ENCODE data around the gene ARPP21.

Gene ARPP21

DNA sequence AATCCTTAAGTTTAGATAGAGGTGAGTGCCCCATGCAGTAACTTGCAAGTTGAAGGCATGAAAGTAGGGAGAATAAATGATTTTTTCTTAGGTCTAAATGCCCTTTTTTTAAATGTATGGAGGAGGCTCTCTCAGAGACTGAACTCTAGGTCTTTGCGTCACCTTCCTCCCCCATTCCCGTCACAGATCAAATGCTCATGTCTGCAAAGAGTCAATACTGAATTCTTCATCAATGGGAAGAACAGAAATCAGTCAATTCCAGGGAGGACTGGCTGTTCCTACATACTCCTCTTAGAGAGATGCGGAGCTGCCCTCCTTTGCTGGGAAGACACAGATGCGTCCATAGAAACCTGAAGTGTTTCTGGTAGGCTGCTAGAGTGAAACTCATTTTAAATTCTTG, 98.2 kb downstream of the ARPP21 start:
- TF ChIP-seq GLIS3 (CRISPR knock-in tag; IDR thresholded peaks at IDR 0.05) (no peak), ZNF8 (CRISPR knock-in tag; IDR thresholded peaks at IDR 0.05) (no peak), ZNF565 (CRISPR knock-in tag; conservative IDR thresholded peaks at IDR 0.05; ENCODE audit: low read depth) (no peak), BACH2 (CRISPR knock-in tag; IDR thresholded peaks at IDR 0.05; ENCODE audit: borderline replicate concordance) (no peak), RARB (CRISPR knock-in tag; IDR thresholded peaks at IDR 0.05) (no peak), OSR1 (CRISPR knock-in tag; IDR thresholded peaks at IDR 0.05) (no peak), PPARA (CRISPR knock-in tag; IDR thresholded peaks at IDR 0.05; ENCODE audit: borderline replicate concordance) (no peak), TOX (CRISPR knock-in tag; IDR thresholded peaks at IDR 0.05; ENCODE audit: borderline replicate concordance) (no peak)
- no peak for ATAC-seq

DNA sequence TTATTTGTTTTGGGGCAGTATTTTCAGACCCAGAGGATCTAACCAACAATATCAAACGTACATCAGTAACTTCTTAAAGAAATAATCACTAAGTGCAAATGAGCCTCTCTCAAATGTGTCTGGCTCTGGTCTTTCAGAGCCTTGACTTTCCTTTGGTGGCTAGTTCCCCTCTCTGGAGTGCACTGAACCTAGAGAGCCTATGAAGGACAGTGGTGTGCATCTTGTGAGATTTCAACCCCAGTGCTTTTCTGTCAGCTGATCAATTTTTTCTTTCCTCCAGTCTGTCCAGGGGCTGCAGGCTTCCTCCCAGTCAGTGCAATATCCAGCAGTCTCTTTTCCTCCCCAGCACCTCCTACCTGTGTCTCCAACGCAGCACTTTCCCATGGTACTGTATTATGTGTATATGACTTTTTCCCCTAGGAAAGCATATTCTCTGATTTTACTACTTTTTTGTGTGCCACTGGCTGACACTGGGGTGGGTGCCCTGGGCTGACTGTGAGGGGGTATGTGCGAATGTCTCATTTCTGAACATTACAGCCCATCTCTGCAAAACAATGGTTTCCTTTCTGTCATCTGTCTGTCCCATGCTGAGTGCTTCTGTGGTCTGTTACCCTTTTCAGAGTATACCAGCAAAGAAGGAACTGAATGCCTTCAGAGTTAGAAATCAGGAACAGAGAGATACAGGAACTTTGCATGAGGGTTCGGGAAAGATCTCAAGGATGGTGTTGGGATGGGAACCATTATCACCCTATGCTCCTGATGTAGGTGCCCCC, 98.8 kb downstream of the ARPP21 start:
- TF ChIP-seq TSHZ2 (CRISPR knock-in tag; IDR thresholded peaks at IDR 0.05), result no peak
- no peak for TF ChIP-seq ZFP30 (CRISPR knock-in tag; IDR thresholded peaks at IDR 0.05)
- no peak for ATAC-seq

GRCh38 chr3:35739181-35739809, 100.0 kb downstream of the ARPP21 start:
- ATAC-seq, result peak; percentile 16; the same call in 1 of the 3 replicates
- TF ChIP-seq PPARA (CRISPR knock-in tag; IDR thresholded peaks at IDR 0.05; ENCODE audit: borderline replicate concordance) (no peak), ARNTL (CRISPR knock-in tag; IDR thresholded peaks at IDR 0.05; ENCODE audit: borderline replicate concordance, low read depth) (no peak), ZFP30 (CRISPR knock-in tag; IDR thresholded peaks at IDR 0.05) (no peak), ZNF70 (CRISPR knock-in tag; IDR thresholded peaks at IDR 0.05) (no peak), ZC3H10 (CRISPR knock-in tag; IDR thresholded peaks at IDR 0.05) (no peak), ZNF565 (CRISPR knock-in tag; conservative IDR thresholded peaks at IDR 0.05; ENCODE audit: low read depth) (no peak), BACH2 (CRISPR knock-in tag; IDR thresholded peaks at IDR 0.05; ENCODE audit: borderline replicate concordance) (no peak), RARB (CRISPR knock-in tag; IDR thresholded peaks at IDR 0.05) (no peak), TCF4 (CRISPR knock-in tag; IDR thresholded peaks at IDR 0.05; ENCODE audit: borderline replicate concordance) (no peak), CSRNP3 (CRISPR knock-in tag; IDR thresholded peaks at IDR 0.05) (no peak), CSDC2 (CRISPR knock-in tag; IDR thresholded peaks at IDR 0.05) (no peak), SNAI2 (CRISPR knock-in tag; IDR thresholded peaks at IDR 0.05) (no peak), ISL1 (CRISPR knock-in tag; IDR thresholded peaks at IDR 0.05) (no peak), ESRRG (CRISPR knock-in tag; IDR thresholded peaks at IDR 0.05) (no peak), TOX (CRISPR knock-in tag; IDR thresholded peaks at IDR 0.05; ENCODE audit: borderline replicate concordance) (no peak), ZFP3 (CRISPR knock-in tag; IDR thresholded peaks at IDR 0.05) (no peak)
- TF ChIP-seq, protein P1, sequence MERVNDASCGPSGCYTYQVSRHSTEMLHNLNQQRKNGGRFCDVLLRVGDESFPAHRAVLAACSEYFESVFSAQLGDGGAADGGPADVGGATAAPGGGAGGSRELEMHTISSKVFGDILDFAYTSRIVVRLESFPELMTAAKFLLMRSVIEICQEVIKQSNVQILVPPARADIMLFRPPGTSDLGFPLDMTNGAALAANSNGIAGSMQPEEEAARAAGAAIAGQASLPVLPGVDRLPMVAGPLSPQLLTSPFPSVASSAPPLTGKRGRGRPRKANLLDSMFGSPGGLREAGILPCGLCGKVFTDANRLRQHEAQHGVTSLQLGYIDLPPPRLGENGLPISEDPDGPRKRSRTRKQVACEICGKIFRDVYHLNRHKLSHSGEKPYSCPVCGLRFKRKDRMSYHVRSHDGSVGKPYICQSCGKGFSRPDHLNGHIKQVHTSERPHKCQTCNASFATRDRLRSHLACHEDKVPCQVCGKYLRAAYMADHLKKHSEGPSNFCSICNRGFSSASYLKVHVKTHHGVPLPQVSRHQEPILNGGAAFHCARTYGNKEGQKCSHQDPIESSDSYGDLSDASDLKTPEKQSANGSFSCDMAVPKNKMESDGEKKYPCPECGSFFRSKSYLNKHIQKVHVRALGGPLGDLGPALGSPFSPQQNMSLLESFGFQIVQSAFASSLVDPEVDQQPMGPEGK (CRISPR knock-in tag; IDR thresholded peaks at IDR 0.05; ENCODE audit: borderline replicate concordance), result no peak
- TF ChIP-seq, protein P2, sequence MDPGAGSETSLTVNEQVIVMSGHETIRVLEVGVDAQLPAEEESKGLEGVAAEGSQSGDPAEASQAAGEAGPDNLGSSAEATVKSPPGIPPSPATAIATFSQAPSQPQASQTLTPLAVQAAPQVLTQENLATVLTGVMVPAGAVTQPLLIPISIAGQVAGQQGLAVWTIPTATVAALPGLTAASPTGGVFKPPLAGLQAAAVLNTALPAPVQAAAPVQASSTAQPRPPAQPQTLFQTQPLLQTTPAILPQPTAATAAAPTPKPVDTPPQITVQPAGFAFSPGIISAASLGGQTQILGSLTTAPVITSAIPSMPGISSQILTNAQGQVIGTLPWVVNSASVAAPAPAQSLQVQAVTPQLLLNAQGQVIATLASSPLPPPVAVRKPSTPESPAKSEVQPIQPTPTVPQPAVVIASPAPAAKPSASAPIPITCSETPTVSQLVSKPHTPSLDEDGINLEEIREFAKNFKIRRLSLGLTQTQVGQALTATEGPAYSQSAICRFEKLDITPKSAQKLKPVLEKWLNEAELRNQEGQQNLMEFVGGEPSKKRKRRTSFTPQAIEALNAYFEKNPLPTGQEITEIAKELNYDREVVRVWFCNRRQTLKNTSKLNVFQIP (CRISPR knock-in tag; IDR thresholded peaks at IDR 0.05; ENCODE audit: borderline replicate concordance, low read depth), result no peak
